Putamen (tissue), 1 donor: Measurements from ENCODE around the gene DDX10.
"Not testable (repeated sequence)": the region's sequence is repeated elsewhere in the genome, so short reads cannot be mapped to it uniquely, and the experiment has no call there.

ENCODE experiments used
- DNase-seq: peaks from one replicate; pipeline ENCODE4 v3.0.0-alpha.2; 2016; ENCODE audit warnings: low spot score

Gene DDX10

GRCh38 chr11:108715239-108715638 lies 50.4 kb downstream of the DDX10 start:
- DNase-seq = no peak

DNA sequence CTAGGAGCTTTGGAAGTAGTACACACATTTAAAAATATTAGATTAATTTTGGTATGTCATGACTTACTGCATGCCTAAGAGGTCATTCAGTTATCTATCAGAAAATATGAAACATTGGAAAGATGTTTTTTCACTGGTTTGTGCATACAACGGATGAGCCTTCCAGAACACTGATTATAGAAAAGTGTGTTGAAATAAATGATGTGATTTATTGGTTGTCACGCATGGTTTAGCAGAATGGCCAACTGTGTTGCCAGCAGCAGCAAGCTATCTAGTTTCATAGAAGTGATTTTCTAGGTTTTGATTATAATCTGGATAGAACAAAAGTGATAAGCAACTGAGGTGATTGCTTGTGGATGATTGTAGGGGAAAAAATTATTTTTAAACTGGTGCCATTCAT lies 53.6 kb downstream of the DDX10 start:
- no peak for DNase-seq

DNA sequence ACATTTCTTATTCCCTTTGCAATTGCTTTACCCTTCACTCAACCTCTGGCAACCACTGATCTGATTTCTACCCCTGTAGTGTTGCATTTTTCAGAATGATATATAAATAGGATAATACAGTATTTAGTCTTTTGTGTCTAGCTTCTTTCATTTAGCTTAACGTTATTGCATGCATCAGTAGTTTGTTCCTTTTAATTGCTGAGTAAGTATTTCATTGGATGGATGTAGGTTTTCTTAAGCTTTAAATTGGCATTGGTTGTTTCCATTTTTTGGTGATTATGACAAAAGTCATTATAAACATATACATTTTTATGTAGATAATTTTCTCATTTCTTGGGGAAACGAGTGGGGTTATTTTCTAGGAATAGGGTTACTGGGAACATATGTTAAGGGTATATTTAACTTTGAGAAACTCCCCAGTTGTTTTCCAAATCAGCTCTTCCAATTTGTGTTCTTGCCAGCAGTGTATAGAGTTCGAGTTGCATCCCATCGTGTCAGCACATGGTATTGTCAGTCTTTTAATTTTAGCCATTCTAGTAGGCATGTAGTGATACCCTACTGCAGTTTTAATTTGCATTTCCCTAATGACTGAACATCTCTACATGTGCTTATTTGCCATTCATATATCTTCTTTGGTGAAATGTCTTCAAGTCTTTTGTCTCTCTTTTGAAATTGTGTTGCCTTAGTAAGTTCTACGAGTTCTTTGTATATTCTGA lies 60.3 kb downstream of the DDX10 start:
- DNase-seq = no peak

DNA sequence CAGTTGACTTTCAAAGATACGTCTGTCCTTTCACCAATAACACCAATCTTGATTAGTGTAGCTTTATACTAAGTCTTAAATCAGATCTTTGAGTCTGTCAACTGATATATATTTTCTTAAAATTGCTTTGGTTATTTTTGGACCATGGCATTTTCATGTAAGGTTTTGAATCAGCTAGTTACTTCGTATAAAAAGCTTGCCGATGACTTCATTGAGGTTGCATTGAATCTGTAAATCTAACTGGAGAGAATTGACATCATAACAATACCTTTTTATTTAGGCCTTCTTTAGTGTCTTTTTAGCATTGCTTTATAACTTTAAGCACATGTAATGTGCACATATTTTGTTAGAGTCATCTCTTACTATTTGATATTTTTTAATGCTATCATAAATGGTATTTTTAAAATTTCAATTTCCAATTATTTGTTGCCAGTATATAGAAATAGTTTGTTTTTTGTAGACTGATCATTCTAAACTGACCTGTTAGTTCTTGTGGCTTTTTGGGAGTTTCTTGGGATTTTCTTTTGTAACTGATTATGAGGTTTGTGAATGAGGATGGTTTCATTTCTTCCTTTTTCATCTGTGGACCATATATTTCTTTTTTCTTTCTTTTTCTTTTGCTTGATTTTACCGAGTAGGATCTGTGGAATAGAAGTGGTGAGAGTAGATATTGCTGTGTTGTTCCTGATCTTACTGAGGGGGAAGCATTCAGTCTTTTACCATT lies 61.4 kb downstream of the DDX10 start:
- DNase-seq = no peak

DNA sequence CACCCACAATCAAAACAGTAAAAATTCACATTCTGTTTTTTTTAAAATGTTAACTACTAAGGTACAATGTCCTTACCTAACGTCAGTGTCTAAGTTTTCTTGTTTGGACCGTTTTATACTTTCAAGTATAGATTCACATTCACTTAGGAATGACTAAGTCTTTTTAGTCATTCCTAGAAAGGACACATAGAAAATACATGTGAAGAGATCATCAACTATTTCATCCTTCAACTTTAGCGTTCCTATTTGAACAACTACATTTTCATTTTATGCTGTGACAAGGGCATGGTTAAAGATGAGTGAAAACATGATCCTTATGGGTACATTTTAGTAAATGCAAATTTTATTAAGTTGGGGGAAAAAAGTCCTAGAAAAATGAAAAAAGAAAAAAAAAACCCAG lies 62.8 kb downstream of the DDX10 start:
- DNase-seq = no peak

- no peak for DNase-seq
These were observed 64.5 kb downstream of the DDX10 start for GRCh38 chr11:108729227-108729871.

- no peak for DNase-seq
These were observed 67.5 kb downstream of the DDX10 start for GRCh38 chr11:108732395-108732794.

DNA sequence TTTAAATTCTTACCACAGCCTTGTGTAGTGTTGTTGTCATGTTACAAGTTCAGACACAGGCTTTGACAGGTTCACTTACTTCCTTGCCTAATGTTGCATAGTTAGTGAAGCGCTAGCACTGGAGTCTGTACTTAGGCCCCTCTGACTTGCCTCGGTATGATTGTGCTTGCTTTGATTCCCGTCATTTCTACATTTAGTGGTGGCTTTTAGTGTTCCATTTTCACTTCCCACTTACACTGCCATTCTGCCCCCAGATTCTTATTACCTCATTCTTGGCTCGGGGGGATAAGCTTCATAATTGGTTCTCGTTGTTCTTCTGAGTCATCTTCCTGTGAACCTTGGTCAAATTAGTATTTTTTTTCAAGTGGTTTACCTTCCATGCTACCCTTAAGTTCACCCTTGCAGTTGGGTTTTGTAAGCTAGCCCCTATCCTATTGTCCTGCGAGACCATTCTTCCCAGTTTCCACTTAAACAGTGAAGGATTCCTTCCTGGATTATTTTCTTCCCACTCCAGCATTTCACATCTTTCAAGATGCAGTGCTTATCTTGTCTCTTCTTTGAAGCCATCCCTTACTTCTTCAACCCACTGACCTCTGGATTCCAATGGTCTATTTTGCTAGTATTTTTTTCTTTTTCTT lies 68.7 kb downstream of the DDX10 start:
- DNase-seq = peak; percentile 38

DNA sequence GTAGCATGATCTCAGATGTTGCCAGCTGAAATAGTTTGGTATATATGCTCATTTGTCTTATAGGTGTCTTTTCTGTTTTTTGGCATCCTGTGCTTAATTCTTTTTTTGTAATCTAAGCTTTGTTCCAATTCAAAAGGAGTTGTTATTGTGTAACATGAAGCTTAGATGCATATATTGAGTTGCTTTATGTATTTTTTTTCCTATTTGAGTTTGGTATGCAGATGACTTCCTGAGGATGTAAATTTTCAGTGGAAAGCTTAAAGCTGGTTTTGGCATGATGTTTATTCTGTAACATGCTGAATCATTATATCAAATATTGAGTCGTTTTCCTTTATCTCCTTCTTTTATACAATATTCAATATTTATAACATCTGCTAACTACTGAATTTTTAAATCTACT lies 69.4 kb downstream of the DDX10 start:
- no peak for DNase-seq

DNA sequence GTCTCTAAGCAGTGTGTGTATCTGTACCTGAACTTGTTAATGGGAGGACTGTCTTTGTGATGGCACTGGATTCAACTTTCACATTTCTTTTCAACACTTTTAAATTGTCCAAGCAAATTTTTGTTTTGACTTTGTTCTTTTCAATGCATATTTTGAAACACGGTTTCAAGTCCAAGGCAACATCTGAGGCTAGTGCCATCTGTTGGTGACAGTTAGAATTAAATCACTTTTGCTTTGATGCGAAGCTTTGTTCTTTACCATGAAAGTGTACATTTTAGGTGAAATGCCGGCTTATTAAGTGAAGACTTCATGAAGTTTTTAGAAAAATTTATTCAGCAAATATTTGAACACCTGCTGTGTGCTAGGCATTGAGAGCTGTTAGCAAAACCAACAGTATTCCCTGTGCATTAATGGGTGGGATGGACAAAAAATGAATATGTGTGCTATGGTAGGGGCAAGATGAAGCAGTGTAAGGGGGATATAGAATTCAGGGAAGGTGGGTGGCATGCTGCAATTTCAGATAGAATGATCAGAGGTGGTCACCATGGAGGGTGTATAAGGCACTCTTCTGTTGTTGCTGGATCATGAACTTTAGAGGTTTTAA lies 70.2 kb downstream of the DDX10 start:
- no peak for DNase-seq

GRCh38 chr11:108740132-108740531 lies 75.3 kb downstream of the DDX10 start:
- DNase-seq = not testable (repeated sequence)

DNA sequence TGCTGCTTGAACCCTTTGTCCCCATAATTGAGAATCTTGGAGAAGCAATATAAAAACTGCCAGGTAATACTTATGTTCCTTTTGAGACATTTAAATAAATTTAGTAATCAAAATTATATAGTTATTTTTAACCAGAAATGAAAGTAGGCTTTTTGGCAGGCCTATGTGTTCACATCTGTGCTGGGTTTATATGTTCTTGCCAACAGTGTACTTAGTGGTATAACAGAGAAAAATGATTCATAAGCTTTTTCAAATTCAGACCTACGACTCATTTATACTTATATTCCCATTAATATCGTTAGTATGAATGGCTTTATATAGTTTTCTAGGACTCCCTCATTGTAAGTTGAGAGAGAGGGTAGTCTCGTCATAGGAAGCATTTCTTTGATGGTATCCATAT lies 79.0 kb downstream of the DDX10 start:
- DNase-seq = no peak

- DNase-seq = no peak
These were observed 84.1 kb downstream of the DDX10 start for GRCh38 chr11:108748968-108749367.

GRCh38 chr11:108751444-108751843 lies 86.6 kb downstream of the DDX10 start:
- DNase-seq = no peak

GRCh38 chr11:108752297-108752751 lies 87.5 kb downstream of the DDX10 start:
- no peak for DNase-seq

DNA sequence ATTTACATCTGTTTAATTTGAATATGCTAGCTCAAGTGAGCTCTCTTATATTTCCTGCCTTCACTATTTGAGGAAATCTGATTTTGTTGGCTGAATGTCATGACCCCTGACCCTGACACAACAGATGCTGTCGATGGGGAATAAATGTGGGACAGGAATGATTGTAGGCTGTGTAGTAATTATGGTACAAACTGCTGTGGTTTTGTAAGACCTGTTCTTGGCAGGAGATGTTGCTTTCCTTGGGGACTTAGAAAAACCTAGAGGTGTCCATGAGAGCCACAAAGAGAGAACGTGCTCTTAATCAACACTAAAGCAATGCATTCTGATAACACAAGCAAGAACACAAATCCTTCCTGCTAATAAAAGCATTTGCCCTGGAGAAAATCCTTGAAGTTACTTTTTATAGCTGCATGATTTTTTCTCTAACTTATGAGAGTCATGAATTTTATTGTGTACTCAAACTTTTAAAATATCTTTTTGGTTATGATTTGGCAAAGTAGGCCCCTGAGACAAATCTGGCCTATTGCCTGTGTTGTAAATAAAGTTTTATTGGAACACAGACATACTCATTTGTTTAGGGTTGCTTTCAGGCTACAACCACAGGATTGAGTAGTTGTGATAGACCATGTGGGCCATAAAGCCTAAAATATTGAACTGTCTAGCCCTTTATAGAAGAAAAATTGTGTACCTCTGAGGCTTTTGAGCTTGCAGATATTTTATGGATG lies 90.2 kb downstream of the DDX10 start:
- no peak for DNase-seq

DNA sequence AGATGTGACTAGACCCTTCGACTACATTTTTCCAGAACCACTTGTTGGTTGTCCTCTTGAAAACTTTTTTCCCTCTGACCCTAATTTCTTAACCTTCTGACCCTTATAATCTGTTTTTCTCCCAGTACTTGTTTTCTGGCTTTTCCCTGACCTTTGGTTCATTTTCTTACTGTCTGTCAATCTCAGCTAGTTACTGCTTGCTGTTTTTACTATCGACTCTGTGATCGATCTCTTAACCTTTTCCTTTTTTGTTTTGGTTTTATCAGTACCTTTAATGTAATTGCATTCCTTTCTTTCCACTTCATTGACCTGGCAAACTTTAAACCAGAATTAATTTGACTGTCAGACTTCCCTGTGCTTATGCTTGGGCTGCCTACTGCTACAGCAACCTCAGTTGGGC lies 92.8 kb downstream of the DDX10 start:
- DNase-seq = no peak

GRCh38 chr11:108758458-108758857 lies 93.6 kb downstream of the DDX10 start:
- no peak for DNase-seq

- DNase-seq = no peak
These were observed 101.8 kb downstream of the DDX10 start for GRCh38 chr11:108766596-108767173.

GRCh38 chr11:108768370-108768769 lies 103.5 kb downstream of the DDX10 start:
- DNase-seq = no peak

DNA sequence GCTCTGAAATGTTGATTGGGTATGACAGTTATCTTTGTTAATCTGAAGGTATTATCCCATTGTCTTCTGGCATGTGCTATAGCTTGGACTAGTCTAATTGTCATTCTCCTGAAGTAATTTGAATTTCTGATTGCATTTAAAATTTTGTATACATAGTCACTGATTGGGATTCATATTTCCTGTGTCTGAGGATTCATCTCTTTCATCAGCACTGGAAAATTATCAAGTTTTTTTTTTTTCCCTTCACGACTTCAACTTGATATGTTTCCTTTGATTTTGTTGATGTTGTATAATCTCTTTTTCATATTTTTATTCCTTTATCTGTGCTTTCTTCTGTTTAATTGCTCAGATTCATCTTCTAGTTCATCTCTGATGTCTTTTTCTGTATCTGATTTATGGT lies 104.1 kb downstream of the DDX10 start:
- no peak for DNase-seq
